B cell (primary cell): ENCODE results near the gene CPOX. TPM values are rescaled to one million over a fixed set of nuclear protein-coding genes. Genes with fewer than 3 reads are reported as not detected.

ENCODE experiments used
- ATAC-seq: fragments of 200-7000 bp; cut with Tn5 transposase; one replicate; pipeline ENCODE4 v1.10.0; 2021; ENCODE audit warnings: low read depth, mild to moderate bottlenecking, moderate number of reproducible peaks, moderate library complexity
- CTCF ChIA-PET: fragments of 350-600 bp; sonication (Branson Sonifier 250); formaldehyde crosslinking; loops from one replicate; lab custom pipeline; 2021; ENCODE audit warnings: antibody characterized with exemption, inconsistent platforms; lab: Charles Lee
- POLR2A ChIA-PET: fragments of 350-600 bp; sonication (Branson Sonifier 250); formaldehyde crosslinking; loops from one replicate; lab custom pipeline; 2021; ENCODE audit warnings: antibody characterized with exemption; lab: Charles Lee
- DNase-seq: peaks from one replicate; pipeline ENCODE4 v3.0.0; 2013
- H2AFZ ChIP-seq: 2 replicates; pipeline ENCODE4 v1.6.1; 2012; ENCODE audit warnings: mild to moderate bottlenecking, low read depth, low read length; ENCODE audit not compliant: insufficient read depth, poor library complexity, severe bottlenecking
- H3K27ac ChIP-seq, 2 donors: 1 replicate in 1 of 2; 2 replicates in 1 of 2; pipeline ENCODE4 v1.5.1; 2012 to 2013; ENCODE audit warnings: low read length in 2 of 2, mild to moderate bottlenecking in 2 of 2, moderate library complexity in 1 of 2
- H3K27me3 ChIP-seq, 4 experiments: fragments of 200-600 bp in 1 of 4; sonication (generic) in 1 of 4; replicated peaks in 1 of 4; 1 replicate in 2 of 4; 2 replicates in 2 of 4; pipeline versions ENCODE4 v1.6.1 to v1.7.0; 2013 to 2016; ENCODE audit warnings: low read length in 3 of 4, mild to moderate bottlenecking in 2 of 4, mixed read lengths in 1 of 4, moderate library complexity in 1 of 4; ENCODE audit not compliant: insufficient read depth in 4 of 4, control insufficient read depth in 3 of 4; ENCODE audit errors: control extremely low read depth in 1 of 4
- H3K36me3 ChIP-seq, 2 experiments: replicated peaks in 1 of 2; 1 replicate in 1 of 2; 2 replicates in 1 of 2; pipeline versions ENCODE4 v1.6.1 to v1.7.1; 2013; ENCODE audit warnings: low read length in 1 of 2; ENCODE audit not compliant: insufficient read depth in 2 of 2, control insufficient read depth in 1 of 2; ENCODE audit errors: control extremely low read depth in 1 of 2, extremely low read depth in 1 of 2
- H3K4me1 ChIP-seq, 2 donors: fragments of 200-600 bp in 1 of 2; sonication (generic) in 1 of 2; 1 replicate in 1 of 2; 2 replicates in 1 of 2; pipeline versions ENCODE4 v1.5.1 to v1.6.1; 2013 to 2017; ENCODE audit warnings: low read length in 2 of 2; ENCODE audit not compliant: control insufficient read depth in 2 of 2, insufficient read depth in 2 of 2
- H3K4me2 ChIP-seq: replicated peaks from 2 replicates; pipeline ENCODE3; 2012; ENCODE audit warnings: mild to moderate bottlenecking, low read depth, low read length; ENCODE audit not compliant: poor library complexity, severe bottlenecking
- H3K4me3 ChIP-seq, 5 experiments: fragments of 200-600 bp in 1 of 5; sonication (generic) in 1 of 5; 1 replicate in 3 of 5; 2 replicates in 2 of 5; pipeline versions ENCODE4 v1.5.1 to v1.7.0; 2011 to 2016; ENCODE audit warnings: low read length in 4 of 5, mild to moderate bottlenecking in 4 of 5, low read depth in 2 of 5, control low read depth in 1 of 5, moderate library complexity in 1 of 5; ENCODE audit not compliant: insufficient read depth in 1 of 5; ENCODE audit errors: control extremely low read depth in 1 of 5, extremely low read depth in 1 of 5
- H3K79me2 ChIP-seq: fragments of 200-600 bp; sonication (generic); one replicate; pipeline ENCODE4 v1.6.0; 2016; ENCODE audit warnings: low read length; ENCODE audit not compliant: control insufficient read depth, insufficient read depth
- H3K9ac ChIP-seq: fragments of 200-600 bp; sonication (generic); 2 replicates; pipeline ENCODE4 v1.6.1; 2017; ENCODE audit warnings: mild to moderate bottlenecking, low read length, moderate library complexity
- H3K9me3 ChIP-seq, 3 donors: one replicate each; pipeline versions ENCODE4 v1.6.1 to v1.7.1; 2013; ENCODE audit warnings: low read length in 2 of 3; ENCODE audit not compliant: control insufficient read depth in 2 of 3, insufficient read depth in 1 of 3; ENCODE audit errors: control extremely low read depth in 1 of 3
- H4K20me1 ChIP-seq: 2 replicates; pipeline ENCODE4 v1.6.0; 2012; ENCODE audit warnings: mild to moderate bottlenecking, low read length; ENCODE audit not compliant: insufficient read depth, control insufficient read depth, poor library complexity, severe bottlenecking
- H3K27ac Mint-ChIP-seq: one replicate; pipeline ENCODE4 v1.8.0; 2021; ENCODE audit warnings: mixed read lengths
- H3K27me3 Mint-ChIP-seq: one replicate; pipeline ENCODE4 v1.8.0; 2021; ENCODE audit warnings: mixed read lengths
- H3K4me1 Mint-ChIP-seq: one replicate; pipeline ENCODE4 v1.8.0; 2021; ENCODE audit warnings: mixed read lengths
- H3K4me3 Mint-ChIP-seq: one replicate; pipeline ENCODE4 v1.8.0; 2021; ENCODE audit warnings: mixed read lengths
- H3K9me3 Mint-ChIP-seq: one replicate; pipeline ENCODE4 v1.8.0; 2022; ENCODE audit warnings: mixed read lengths; ENCODE audit not compliant: insufficient read depth
- EZH2 ChIP-seq: IDR thresholded peaks from 2 replicates; pipeline ENCODE4 v1.6.1; 2012; ENCODE audit warnings: borderline replicate concordance, low read depth, mild to moderate bottlenecking, moderate library complexity, low read length; ENCODE audit not compliant: insufficient read depth, poor library complexity, severe bottlenecking
- WGBS: methylation state at CpG from one replicate; pipeline ENCODE4 v1.1.5; 2013; ENCODE audit warnings: missing lambda C conversion rate; ENCODE audit not compliant: insufficient coverage; 5-methylcytosine and 5-hydroxymethylcytosine counted together
- intact Hi-C: fragments of 100-400 bp; cut with micrococcal nuclease; formaldehyde crosslinking; loops from one replicate; pipeline ENCODE4 v1.10.0; 2022
- polyA plus RNA-seq: library from polyadenylated mRNA; depleted of rRNA; stranded (reverse); fragments of >200 nt; gene quantifications from 2 replicates; pipeline ENCODE4 v1.2.3, GENCODE V29; 2012
- total RNA-seq, 2 donors: library from RNA; stranded (reverse); fragments of 120-200 nt in 1 of 2; gene quantifications; 1 replicate in 1 of 2; 2 replicates in 1 of 2; pipeline versions ENCODE4 v1.2.3 to v1.2.4, GENCODE V29; 2013 to 2022
- TF ChIP-seq, protein P1 (sequence below): fragments of 200-600 bp; IDR thresholded peaks from one replicate; pipeline ENCODE4 v1.8.0; 2022; ENCODE audit warnings: antibody characterized with exemption, mild to moderate bottlenecking

CPOX gene
- total and polyA plus RNA-seq, 2 donors (not counting 1 experiment from before 2014, with no cell fraction given), result 6.8 to 17.5 TPM

DNA sequence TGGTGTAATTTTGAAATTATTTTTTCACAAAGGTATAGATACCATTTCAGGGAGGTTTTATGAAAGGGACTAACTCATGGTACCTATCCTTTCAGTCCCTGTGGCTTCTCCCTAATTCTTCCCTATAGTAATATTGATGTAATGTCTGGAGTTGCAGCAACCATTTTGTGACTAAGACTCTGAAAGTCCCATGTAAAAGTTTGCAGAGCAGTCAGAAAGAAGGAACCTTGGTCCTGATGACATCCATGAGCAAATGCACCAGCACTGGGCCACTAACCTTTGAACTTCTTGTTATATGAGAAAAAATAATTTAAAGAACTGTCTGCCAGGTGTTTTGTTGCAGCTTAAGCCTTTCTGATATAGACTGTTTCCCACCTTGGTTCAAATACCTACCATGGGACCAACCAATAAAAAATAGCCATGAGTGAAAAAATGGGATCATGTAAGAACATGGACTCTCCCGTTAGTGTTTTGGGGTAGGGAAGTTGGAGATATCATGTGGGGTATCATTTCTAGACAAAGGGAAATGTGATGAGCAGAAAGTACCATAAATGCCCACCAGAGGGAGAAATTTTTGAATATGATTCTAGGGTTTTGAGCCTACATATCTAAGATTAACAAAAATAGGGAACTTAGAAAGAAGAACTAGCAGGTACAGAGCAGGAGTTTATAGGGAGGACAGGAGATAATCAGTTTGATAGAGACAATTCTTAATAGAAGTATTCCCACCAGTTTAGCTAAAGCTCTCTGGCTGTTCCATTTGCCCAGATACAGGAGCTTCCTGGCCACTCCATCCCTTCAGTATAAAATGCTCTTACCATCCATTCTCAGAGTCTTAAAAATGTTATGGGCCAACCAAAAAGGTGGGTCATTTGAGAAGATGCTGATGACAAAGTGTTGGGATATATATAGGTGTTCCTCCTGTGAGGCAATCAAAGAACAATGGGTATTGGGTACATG, 3.4 kb upstream of the CPOX start:
- H3K9me3 Mint-ChIP-seq, result no peaks in the 10 kb centered on the region
- Histone ChIP-seq H3K79me2 (peaks cover 11% of the 10 kb centered on the region), H2AFZ (no peak overlapping the region), H3K9me3 (no peaks in the 10 kb centered on the region), H3K27me3 (no peaks in the 10 kb centered on the region), H3K27ac (no peak overlapping the region), H3K4me3 (no peak overlapping the region), H4K20me1 (no peaks in the 10 kb centered on the region), H3K36me3 (no peaks in the 10 kb centered on the region), H3K4me1 (peaks cover 9 to 20% of the 10 kb centered on the region in 2 donors), H3K4me2 (no peak overlapping the region), H3K9ac (no peak overlapping the region)
- peak; percentile 36 for ATAC-seq
- no peak overlapping the region for H3K27ac Mint-ChIP-seq
- intact Hi-C loops, result loop anchor here (1.0 to 10.0 kb wide), 5 partner anchors 75 to 1218 kb away; partner anchors contain the start of genes CLDND1, CMSS1, CRYBG3 and RIOX2
- H3K4me1 Mint-ChIP-seq, result peaks cover 23% of the 10 kb centered on the region
- no peak for TF ChIP-seq EZH2
- TF ChIP-seq, protein P1, sequence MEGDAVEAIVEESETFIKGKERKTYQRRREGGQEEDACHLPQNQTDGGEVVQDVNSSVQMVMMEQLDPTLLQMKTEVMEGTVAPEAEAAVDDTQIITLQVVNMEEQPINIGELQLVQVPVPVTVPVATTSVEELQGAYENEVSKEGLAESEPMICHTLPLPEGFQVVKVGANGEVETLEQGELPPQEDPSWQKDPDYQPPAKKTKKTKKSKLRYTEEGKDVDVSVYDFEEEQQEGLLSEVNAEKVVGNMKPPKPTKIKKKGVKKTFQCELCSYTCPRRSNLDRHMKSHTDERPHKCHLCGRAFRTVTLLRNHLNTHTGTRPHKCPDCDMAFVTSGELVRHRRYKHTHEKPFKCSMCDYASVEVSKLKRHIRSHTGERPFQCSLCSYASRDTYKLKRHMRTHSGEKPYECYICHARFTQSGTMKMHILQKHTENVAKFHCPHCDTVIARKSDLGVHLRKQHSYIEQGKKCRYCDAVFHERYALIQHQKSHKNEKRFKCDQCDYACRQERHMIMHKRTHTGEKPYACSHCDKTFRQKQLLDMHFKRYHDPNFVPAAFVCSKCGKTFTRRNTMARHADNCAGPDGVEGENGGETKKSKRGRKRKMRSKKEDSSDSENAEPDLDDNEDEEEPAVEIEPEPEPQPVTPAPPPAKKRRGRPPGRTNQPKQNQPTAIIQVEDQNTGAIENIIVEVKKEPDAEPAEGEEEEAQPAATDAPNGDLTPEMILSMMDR, result peak; percentile 88
- POLR2A ChIA-PET, result interaction anchor here (0.6 kb wide), 1 partner anchor 75 kb away, joined by 3 read pairs; no protein-coding TSS in a partner anchor
- CTCF ChIA-PET, result interaction anchor here (1.3 to 2.1 kb wide), 2 partner anchors 9 to 217 kb away, joined by 7 to 9 read pairs; no protein-coding TSS in a partner anchor
- H3K27me3 Mint-ChIP-seq, result no peaks in the 10 kb centered on the region
- DNase-seq, result peak; percentile 78
- no peak overlapping the region for H3K4me3 Mint-ChIP-seq
- 0% methylated on average over 1 of the region's 1 CpG for WGBS
